PC-3 (cell line): ENCODE results near the gene IQCE. TPM values are rescaled to one million over a fixed set of nuclear protein-coding genes. Genes with fewer than 3 reads are reported as not detected.

Source experiments
- ATAC-seq: fragments of 200-7000 bp; cut with Tn5 transposase; 2 replicates; pipeline ENCODE4 v1.9.1; 2020; ENCODE audit warnings: mild to moderate bottlenecking, moderate library complexity
- BruUV-seq: library from RNA; stranded (reverse); fragments of 400-500 nt; replicated peaks from 2 replicates; lab custom pipeline; 2021; lab: Mats Ljungman, UMichigan
- CTCF ChIA-PET: fragments of 300-600 bp; sonication (Branson Sonifier 250); formaldehyde crosslinking; loops from one replicate; lab custom pipeline; 2022; ENCODE audit warnings: antibody characterized with exemption; lab: Charles Lee
- POLR2A ChIA-PET: fragments of 300-600 bp; sonication (Branson Sonifier 250); formaldehyde crosslinking; loops from one replicate; lab custom pipeline; 2022; ENCODE audit warnings: antibody characterized with exemption; ENCODE audit not compliant: unreplicated experiment; lab: Charles Lee
- DNase-seq: peaks from one replicate; pipeline ENCODE4 v3.0.0-alpha.2; 2015
- H2AFZ ChIP-seq: fragments of 300-600 bp; sonication (generic); 2 replicates; pipeline ENCODE4 v1.6.0; 2016; ENCODE audit warnings: antibody characterized with exemption, low read length
- H3F3A ChIP-seq: fragments of 300-600 bp; sonication (generic); one replicate; pipeline ENCODE4 v1.6.0; 2017; ENCODE audit warnings: antibody characterized with exemption, low read length, control low read depth, mild to moderate bottlenecking; ENCODE audit not compliant: unreplicated experiment
- H3K27ac ChIP-seq: fragments of 300-600 bp; sonication (generic); 2 replicates; pipeline ENCODE4 v1.5.1; 2016; ENCODE audit warnings: mild to moderate bottlenecking, low read length
- H3K27me3 ChIP-seq: fragments of 300-600 bp; sonication (generic); 2 replicates; pipeline ENCODE4 v1.6.1; 2016; ENCODE audit warnings: low read length, mixed read lengths
- H3K36me3 ChIP-seq: fragments of 300-600 bp; sonication (generic); 2 replicates; pipeline ENCODE4 v1.6.1; 2016; ENCODE audit warnings: low read depth, mixed run types, low read length, mixed read lengths
- H3K4me1 ChIP-seq: fragments of 300-600 bp; sonication (generic); 2 replicates; pipeline ENCODE4 v1.5.1; 2016; ENCODE audit warnings: low read length; ENCODE audit not compliant: insufficient read depth
- H3K4me2 ChIP-seq: fragments of 300-600 bp; sonication (generic); 2 replicates; pipeline ENCODE4 v1.6.0; 2016; ENCODE audit warnings: low read length
- H3K4me3 ChIP-seq: fragments of 300-600 bp; sonication (generic); 2 replicates; pipeline ENCODE4 v1.5.1; 2016; ENCODE audit warnings: mild to moderate bottlenecking, low read length, mixed read lengths
- H3K79me2 ChIP-seq: fragments of 300-600 bp; sonication (generic); 2 replicates; pipeline ENCODE4 v1.6.1; 2017; ENCODE audit warnings: low read length, mixed read lengths
- H3K9ac ChIP-seq: fragments of 300-600 bp; sonication (generic); 2 replicates; pipeline ENCODE4 v1.6.0; 2016; ENCODE audit warnings: mild to moderate bottlenecking, low read length
- H3K9me2 ChIP-seq: fragments of 300-600 bp; sonication (generic); replicated peaks from 2 replicates; pipeline ENCODE4 v1.6.1; 2016; ENCODE audit warnings: mixed run types, low read length, mixed read lengths
- H3K9me3 ChIP-seq: fragments of 300-600 bp; sonication (generic); 2 replicates; pipeline ENCODE4 v1.6.1; 2016; ENCODE audit warnings: low read length, mixed read lengths
- H4K20me1 ChIP-seq: fragments of 300-600 bp; sonication (generic); 2 replicates; pipeline ENCODE4 v1.6.1; 2016; ENCODE audit warnings: low read length, mixed read lengths
- EZH2 ChIP-seq: fragments of 300-600 bp; sonication (generic); IDR thresholded peaks from one replicate; pipeline ENCODE4 v1.6.1; 2017; ENCODE audit warnings: antibody characterized with exemption, mild to moderate bottlenecking, low read length; ENCODE audit not compliant: unreplicated experiment
- EZH2phosphoT487 ChIP-seq: fragments of 300-600 bp; sonication (generic); IDR thresholded peaks from 2 replicates; pipeline ENCODE4 v1.6.1; 2018; ENCODE audit warnings: mild to moderate bottlenecking, antibody characterized with exemption, low read length, borderline replicate concordance
- intact Hi-C: fragments of 100-400 bp; cut with micrococcal nuclease; formaldehyde crosslinking; loops from 2 replicates; pipeline ENCODE4 v1.9.0; 2023
- total RNA-seq: library from RNA; depleted of rRNA; stranded (reverse); fragments of >200 nt; gene quantifications from 2 replicates; pipeline ENCODE4 v1.2.3, GENCODE V29; 2014
- TF ChIP-seq, protein P1 (sequence below): fragments of 300-600 bp; sonication (generic); conservative IDR thresholded peaks from 2 replicates; pipeline ENCODE4 v1.5.1; 2017; ENCODE audit warnings: antibody characterized with exemption, low read depth, mild to moderate bottlenecking, low read length

The IQCE gene
- total RNA-seq, 1 experiment from 2014 or later = 9.7 TPM

DNA sequence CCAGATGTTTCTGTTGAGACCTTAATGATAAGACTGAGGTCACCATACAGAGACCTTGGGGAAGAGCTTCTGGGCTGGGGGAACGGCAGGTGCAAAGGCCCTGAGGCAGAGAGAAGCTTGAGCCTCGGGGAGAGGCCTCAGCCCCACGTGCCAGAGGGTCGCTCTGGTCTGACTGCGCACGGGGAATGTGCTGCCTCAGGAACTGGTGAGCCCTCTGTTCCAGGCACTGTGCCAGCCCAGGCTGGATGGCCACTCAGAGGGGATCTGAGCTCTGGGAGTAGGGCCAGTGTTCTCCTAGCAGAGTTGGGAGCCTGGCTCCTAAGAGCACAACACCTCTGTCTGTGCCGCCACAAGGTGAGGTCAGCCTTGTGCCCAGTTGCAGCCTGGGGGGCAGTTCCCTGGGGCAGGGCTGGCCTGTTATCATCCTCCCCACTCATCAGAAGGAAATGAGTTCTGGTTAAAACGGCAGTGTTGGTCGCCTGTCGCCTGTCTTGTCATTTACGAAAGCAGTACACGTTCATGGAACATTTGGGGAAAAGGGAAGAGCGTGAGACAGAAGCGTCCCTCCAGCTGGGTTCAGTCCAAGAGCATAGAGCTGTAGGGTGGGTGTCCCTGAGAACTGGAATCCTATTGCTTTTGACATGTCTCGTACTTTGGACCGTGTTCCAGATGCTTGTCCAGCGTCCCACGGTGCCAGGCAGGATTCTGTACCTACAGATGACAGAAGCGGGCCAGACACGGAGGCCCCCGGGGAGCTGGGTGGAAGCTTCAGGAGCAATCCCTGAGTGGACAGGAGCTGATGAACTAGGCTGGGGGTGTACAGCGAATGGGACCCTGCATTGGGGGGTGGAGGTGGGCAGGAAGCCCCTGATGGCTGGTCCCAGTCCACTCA lies 77.3 kb downstream of the IQCE start:
- peaks cover 13% of the 10 kb centered on the region; the same call in 1 of the 2 replicates for H4K20me1 ChIP-seq
- POLR2A ChIA-PET = no interaction called here
- H3K4me2 ChIP-seq = no peak overlapping the region
- CTCF ChIA-PET = no interaction called here
- H3K27me3 ChIP-seq = no peaks in the 10 kb centered on the region
- peaks cover 58% of the 10 kb centered on the region for H3K79me2 ChIP-seq
- DNase-seq (no peak), ATAC-seq (no peak)
- H3K4me1 ChIP-seq = peaks cover 15% of the 10 kb centered on the region
- H3K9me3 ChIP-seq = no peaks in the 10 kb centered on the region
- H3F3A ChIP-seq = no peaks in the 10 kb centered on the region
- no TSS peak for BruUV-seq
- H3K9ac ChIP-seq = no peak overlapping the region
- H3K4me3 ChIP-seq = no peak overlapping the region
- H3K9me2 ChIP-seq = no peaks in the 10 kb centered on the region
- H3K36me3 ChIP-seq = no peaks in the 10 kb centered on the region
- intact Hi-C loops = no loop called here
- H3K27ac ChIP-seq = no peak overlapping the region
- TF ChIP-seq EZH2 (no peak), EZH2phosphoT487 (no peak)
- TF ChIP-seq, protein P1, sequence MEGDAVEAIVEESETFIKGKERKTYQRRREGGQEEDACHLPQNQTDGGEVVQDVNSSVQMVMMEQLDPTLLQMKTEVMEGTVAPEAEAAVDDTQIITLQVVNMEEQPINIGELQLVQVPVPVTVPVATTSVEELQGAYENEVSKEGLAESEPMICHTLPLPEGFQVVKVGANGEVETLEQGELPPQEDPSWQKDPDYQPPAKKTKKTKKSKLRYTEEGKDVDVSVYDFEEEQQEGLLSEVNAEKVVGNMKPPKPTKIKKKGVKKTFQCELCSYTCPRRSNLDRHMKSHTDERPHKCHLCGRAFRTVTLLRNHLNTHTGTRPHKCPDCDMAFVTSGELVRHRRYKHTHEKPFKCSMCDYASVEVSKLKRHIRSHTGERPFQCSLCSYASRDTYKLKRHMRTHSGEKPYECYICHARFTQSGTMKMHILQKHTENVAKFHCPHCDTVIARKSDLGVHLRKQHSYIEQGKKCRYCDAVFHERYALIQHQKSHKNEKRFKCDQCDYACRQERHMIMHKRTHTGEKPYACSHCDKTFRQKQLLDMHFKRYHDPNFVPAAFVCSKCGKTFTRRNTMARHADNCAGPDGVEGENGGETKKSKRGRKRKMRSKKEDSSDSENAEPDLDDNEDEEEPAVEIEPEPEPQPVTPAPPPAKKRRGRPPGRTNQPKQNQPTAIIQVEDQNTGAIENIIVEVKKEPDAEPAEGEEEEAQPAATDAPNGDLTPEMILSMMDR = no peak
- H2AFZ ChIP-seq = no peak overlapping the region

DNA sequence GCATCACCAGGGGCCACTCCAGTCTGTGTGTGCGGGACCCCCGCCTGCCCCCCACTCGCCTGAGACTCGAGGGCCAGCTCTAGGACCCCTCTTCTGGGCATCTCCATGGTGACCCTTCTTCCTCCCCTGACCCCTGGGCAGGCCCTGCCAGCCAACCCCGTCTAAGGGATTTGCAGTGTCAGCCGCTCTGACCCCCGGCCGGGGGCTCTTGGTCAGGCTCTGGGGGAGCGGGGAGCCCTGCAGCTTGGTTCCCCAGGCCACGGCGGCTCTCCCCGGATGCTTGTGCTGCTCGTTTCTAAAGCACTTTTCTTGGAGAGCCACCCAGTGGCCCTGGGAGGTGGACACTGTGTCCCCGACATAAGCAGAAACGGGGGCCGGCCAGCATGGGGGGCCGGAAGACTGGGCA lies 78.3 kb downstream of the IQCE start:
- Histone ChIP-seq H3K4me1 (peaks cover 11% of the 10 kb centered on the region), H3K9me2 (no peaks in the 10 kb centered on the region), H3K9ac (no peak overlapping the region), H4K20me1 (peaks cover 13% of the 10 kb centered on the region; the same call in 1 of the 2 replicates), H3K79me2 (peaks cover 57% of the 10 kb centered on the region), H3K4me3 (no peak overlapping the region), H3K27me3 (no peaks in the 10 kb centered on the region), H3K4me2 (no peak overlapping the region), H3K36me3 (no peaks in the 10 kb centered on the region), H3K27ac (no peak overlapping the region), H3K9me3 (no peaks in the 10 kb centered on the region), H3F3A (no peaks in the 10 kb centered on the region), H2AFZ (no peak overlapping the region)
- DNase-seq (no peak), ATAC-seq (no peak)
- CTCF ChIA-PET = no interaction called here
- intact Hi-C loops = no loop called here
- POLR2A ChIA-PET = no interaction called here
- TF ChIP-seq, protein P1 = no peak
- TF ChIP-seq EZH2 = no peak
- no TSS peak for BruUV-seq
